ENCODE results near the gene SHISA4. TPM values are rescaled to one million over a fixed set of nuclear protein-coding genes. Genes with fewer than 3 reads are reported as not detected.

The SHISA4 gene
- total and polyA plus RNA-seq, 4 donors: 7.2 to 15.9 (median 11.8) TPM

- H3K27ac ChIP-seq (ENCODE audit: low read depth in 1 of 2, low read length in 1 of 2): no peak overlapping the region
- peaks cover 0 to 9% (median 5%) of the 10 kb centered on the region in 5 donors for H3K4me1 ChIP-seq (ENCODE audit: control insufficient read depth in 5 of 5, insufficient read depth in 5 of 5, low read length in 5 of 5)
- no peak for TF ChIP-seq CTCF (IDR thresholded peaks at IDR 0.05; ENCODE audit: control extremely low read depth, extremely low read depth)
- no peak overlapping the region for H3K4me3 ChIP-seq
- H3K36me3 ChIP-seq (ENCODE audit: control insufficient read depth in 4 of 4, insufficient read depth in 4 of 4, low read length in 4 of 4): no peaks in the 10 kb centered on the region
- no peaks in the 10 kb centered on the region for H3K9me3 ChIP-seq (ENCODE audit: control insufficient read depth in 4 of 4, insufficient read depth in 3 of 4, low read length in 3 of 4)
- H3K9ac ChIP-seq (ENCODE audit: insufficient read depth in 1 of 2, low read length in 2 of 2): no peak overlapping the region
- no peak for ATAC-seq (ENCODE audit: insufficient read depth, low FRiP score)
- H3K27me3 ChIP-seq (ENCODE audit: control insufficient read depth in 3 of 3, insufficient read depth in 3 of 3, low read length in 2 of 3): no peaks in the 10 kb centered on the region
- DNase-seq: no peak
- WGBS, 2 donors: 80 to 82% methylated on average over 4 of the region's 4 CpGs
Measured at GRCh38 chr1:201911826-201912571, 23.3 kb downstream of the SHISA4 start.

- TF ChIP-seq CTCF (IDR thresholded peaks at IDR 0.05; ENCODE audit: control extremely low read depth, extremely low read depth): no peak
- Histone ChIP-seq H3K36me3 (ENCODE audit: control insufficient read depth in 4 of 4, insufficient read depth in 4 of 4, low read length in 4 of 4) (no peaks in the 10 kb centered on the region), H3K27ac (ENCODE audit: low read depth in 1 of 2, low read length in 1 of 2) (peak overlapping the region in 1 of 2 donors; percentile 18), H3K9ac (ENCODE audit: insufficient read depth in 1 of 2, low read length in 2 of 2) (no peak overlapping the region), H3K4me1 (ENCODE audit: control insufficient read depth in 5 of 5, insufficient read depth in 5 of 5, low read length in 5 of 5) (peaks cover 0 to 10% (median 5%) of the 10 kb centered on the region in 5 donors), H3K4me3 (no peak overlapping the region), H3K27me3 (ENCODE audit: control insufficient read depth in 3 of 3, insufficient read depth in 3 of 3, low read length in 2 of 3) (no peaks in the 10 kb centered on the region), H3K9me3 (ENCODE audit: control insufficient read depth in 4 of 4, insufficient read depth in 3 of 4, low read length in 3 of 4) (no peaks in the 10 kb centered on the region)
- DNase-seq (no peak), ATAC-seq (ENCODE audit: insufficient read depth, low FRiP score) (no peak)
- 72 to 92% methylated on average over 5 of the region's 5 CpGs for WGBS, 2 donors
Measured at GRCh38 chr1:201912832-201913231, 24.1 kb downstream of the SHISA4 start.

- no peaks in the 10 kb centered on the region for H3K27me3 ChIP-seq (ENCODE audit: control insufficient read depth in 3 of 3, insufficient read depth in 3 of 3, low read length in 2 of 3)
- no peaks in the 10 kb centered on the region for H3K9me3 ChIP-seq (ENCODE audit: control insufficient read depth in 4 of 4, insufficient read depth in 3 of 4, low read length in 3 of 4)
- DNase-seq: no peak
- no peak for ATAC-seq (ENCODE audit: insufficient read depth, low FRiP score)
- H3K36me3 ChIP-seq (ENCODE audit: control insufficient read depth in 4 of 4, insufficient read depth in 4 of 4, low read length in 4 of 4): no peaks in the 10 kb centered on the region
- H3K27ac ChIP-seq (ENCODE audit: low read depth in 1 of 2, low read length in 1 of 2): peak overlapping the region in 1 of 2 donors; percentile 16
- peaks cover 0 to 10% (median 5%) of the 10 kb centered on the region in 5 donors for H3K4me1 ChIP-seq (ENCODE audit: control insufficient read depth in 5 of 5, insufficient read depth in 5 of 5, low read length in 5 of 5)
- TF ChIP-seq CTCF (IDR thresholded peaks at IDR 0.05; ENCODE audit: control extremely low read depth, extremely low read depth): no peak
- WGBS, 2 donors: 72 to 84% methylated on average over 13 to 14 of the region's 14 CpGs
- no peak overlapping the region for H3K9ac ChIP-seq (ENCODE audit: insufficient read depth in 1 of 2, low read length in 2 of 2)
- no peak overlapping the region for H3K4me3 ChIP-seq
Measured at GRCh38 chr1:201914456-201915235, 25.9 kb downstream of the SHISA4 start.

All from lung (tissue), 12 donors.